Esophagus squamous epithelium (tissue), 5 donors: ENCODE data around the gene ATP12A. TPM values are rescaled to one million over a fixed set of nuclear protein-coding genes. Genes with fewer than 3 reads are reported as not detected.

Experiments
- DNase-seq: peaks from one replicate; lab custom pipeline; 2025; lab: John Stamatoyannopoulos, UW
- H3K27ac ChIP-seq, 4 donors: fragments of 200-600 bp; sonication (generic); one replicate each; pipeline ENCODE4 v1.5.1; 2016 to 2019; ENCODE audit warnings: mild to moderate bottlenecking in 1 of 4
- H3K27me3 ChIP-seq, 4 donors: fragments of 200-600 bp; sonication (generic); 1 replicate in 3 of 4; 2 replicates in 1 of 4; pipeline versions ENCODE4 v1.5.1 to v1.6.0; 2017 to 2021; ENCODE audit warnings: antibody characterized with exemption in 1 of 4
- H3K36me3 ChIP-seq, 3 donors: fragments of 200-600 bp; sonication (generic); one replicate each; pipeline ENCODE4 v1.5.1; 2016 to 2019
- H3K4me1 ChIP-seq, 3 donors: fragments of 200-600 bp; sonication (generic); one replicate each; pipeline ENCODE4 v1.5.1; 2017 to 2019
- H3K4me3 ChIP-seq, 4 donors: fragments of 200-600 bp; sonication (generic); 1 replicate in 3 of 4; 2 replicates in 1 of 4; pipeline ENCODE4 v1.5.1; 2016 to 2019; ENCODE audit warnings: mild to moderate bottlenecking in 2 of 4, moderate library complexity in 1 of 4
- H3K9me3 ChIP-seq, 3 donors: fragments of 200-600 bp; sonication (generic); one replicate each; pipeline ENCODE4 v1.5.1; 2016 to 2019
- POLR2A ChIP-seq, 4 donors: fragments of 450-650 bp; IDR thresholded peaks; one replicate each; pipeline ENCODE4 v1.6.1; 2017; ENCODE audit warnings: antibody characterized with exemption in 4 of 4, mild to moderate bottlenecking in 4 of 4, moderate library complexity in 3 of 4
- WGBS, 2 donors: methylation state at CpG; one replicate each; pipeline ENCODE4 v1.1.5; 2018; 5-methylcytosine and 5-hydroxymethylcytosine counted together
- intact Hi-C: fragments of 100-400 bp; cut with DNase I; formaldehyde crosslinking; loops from one replicate; pipeline ENCODE4 v1.15.0; 2022
- total RNA-seq, 4 donors: library from RNA; depleted of rRNA; stranded (reverse); fragments of >200 nt; gene quantifications; one replicate each; pipeline ENCODE4 v1.1.0, GENCODE V29; 2016
- TF ChIP-seq, protein P1 (sequence below), 6 experiments: fragments of 450-650 bp in 4 of 6; fragments of 200-600 bp in 2 of 6; sonication (generic) in 2 of 6; IDR thresholded peaks; one replicate each; pipeline ENCODE4 v1.5.1; 2016 to 2019; ENCODE audit warnings: antibody characterized with exemption in 6 of 6, mild to moderate bottlenecking in 4 of 6, moderate library complexity in 4 of 6
- donor health status: DM: yes; HTN: yes; CAD: no.

ATP12A gene
- total RNA-seq, 4 donors from 2014 or later = 0.31 to 2.9 (median 2.4) TPM

DNA sequence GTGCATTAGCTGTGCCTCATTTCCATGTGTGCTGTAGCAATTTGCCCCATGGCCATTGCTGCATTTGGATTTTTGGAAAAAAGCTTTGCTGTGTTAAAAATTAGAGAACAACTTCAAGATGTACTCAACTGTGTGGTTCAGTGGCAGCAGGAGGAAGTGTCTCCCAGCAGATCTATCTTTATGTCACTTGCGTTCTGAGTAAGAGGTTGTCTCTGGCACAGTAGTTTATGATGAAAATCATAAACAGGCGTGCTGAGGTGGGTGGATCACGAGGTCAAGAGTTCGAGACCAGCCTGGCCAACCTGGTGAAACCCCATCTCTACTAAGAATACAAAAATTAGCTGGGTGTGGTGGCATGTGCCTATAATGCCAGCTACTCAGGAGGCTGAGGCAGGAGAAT is 54.7 kb downstream of the ATP12A start:
- no peak for DNase-seq
- intact Hi-C loops = no loop called here

GRCh38 chr13:24737042-24737441 is 56.8 kb downstream of the ATP12A start:
- no peaks in the 10 kb centered on the region for H3K36me3 ChIP-seq
- H3K9me3 ChIP-seq = no peaks in the 10 kb centered on the region
- TF ChIP-seq POLR2A (IDR thresholded peaks at IDR 0.05) = no peak
- TF ChIP-seq, protein P1, sequence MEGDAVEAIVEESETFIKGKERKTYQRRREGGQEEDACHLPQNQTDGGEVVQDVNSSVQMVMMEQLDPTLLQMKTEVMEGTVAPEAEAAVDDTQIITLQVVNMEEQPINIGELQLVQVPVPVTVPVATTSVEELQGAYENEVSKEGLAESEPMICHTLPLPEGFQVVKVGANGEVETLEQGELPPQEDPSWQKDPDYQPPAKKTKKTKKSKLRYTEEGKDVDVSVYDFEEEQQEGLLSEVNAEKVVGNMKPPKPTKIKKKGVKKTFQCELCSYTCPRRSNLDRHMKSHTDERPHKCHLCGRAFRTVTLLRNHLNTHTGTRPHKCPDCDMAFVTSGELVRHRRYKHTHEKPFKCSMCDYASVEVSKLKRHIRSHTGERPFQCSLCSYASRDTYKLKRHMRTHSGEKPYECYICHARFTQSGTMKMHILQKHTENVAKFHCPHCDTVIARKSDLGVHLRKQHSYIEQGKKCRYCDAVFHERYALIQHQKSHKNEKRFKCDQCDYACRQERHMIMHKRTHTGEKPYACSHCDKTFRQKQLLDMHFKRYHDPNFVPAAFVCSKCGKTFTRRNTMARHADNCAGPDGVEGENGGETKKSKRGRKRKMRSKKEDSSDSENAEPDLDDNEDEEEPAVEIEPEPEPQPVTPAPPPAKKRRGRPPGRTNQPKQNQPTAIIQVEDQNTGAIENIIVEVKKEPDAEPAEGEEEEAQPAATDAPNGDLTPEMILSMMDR (IDR thresholded peaks at IDR 0.05) = no peak
- intact Hi-C loops = no loop called here
- H3K27ac ChIP-seq = no peak overlapping the region
- no peaks in the 10 kb centered on the region for H3K27me3 ChIP-seq
- 83 to 86% methylated on average over 5 to 6 of the region's 6 CpGs for WGBS, 2 donors
- H3K4me3 ChIP-seq = no peak overlapping the region
- DNase-seq = no peak
- peaks cover 0 to 3% (median 3%) of the 10 kb centered on the region in 3 donors for H3K4me1 ChIP-seq

More for the DNA sequence above, 54.7 kb downstream of the ATP12A start:
- TF ChIP-seq, protein P1 (IDR thresholded peaks at IDR 0.05) = no peak
- no peak for TF ChIP-seq POLR2A (IDR thresholded peaks at IDR 0.05)
- WGBS, 2 donors = 59 to 76% methylated on average over 4 of the region's 4 CpGs
- H3K27ac ChIP-seq = no peak overlapping the region
- no peaks in the 10 kb centered on the region for H3K36me3 ChIP-seq
- H3K4me3 ChIP-seq = no peak overlapping the region
- no peaks in the 10 kb centered on the region for H3K4me1 ChIP-seq
- no peaks in the 10 kb centered on the region for H3K9me3 ChIP-seq
- H3K27me3 ChIP-seq = no peaks in the 10 kb centered on the region

DNA sequence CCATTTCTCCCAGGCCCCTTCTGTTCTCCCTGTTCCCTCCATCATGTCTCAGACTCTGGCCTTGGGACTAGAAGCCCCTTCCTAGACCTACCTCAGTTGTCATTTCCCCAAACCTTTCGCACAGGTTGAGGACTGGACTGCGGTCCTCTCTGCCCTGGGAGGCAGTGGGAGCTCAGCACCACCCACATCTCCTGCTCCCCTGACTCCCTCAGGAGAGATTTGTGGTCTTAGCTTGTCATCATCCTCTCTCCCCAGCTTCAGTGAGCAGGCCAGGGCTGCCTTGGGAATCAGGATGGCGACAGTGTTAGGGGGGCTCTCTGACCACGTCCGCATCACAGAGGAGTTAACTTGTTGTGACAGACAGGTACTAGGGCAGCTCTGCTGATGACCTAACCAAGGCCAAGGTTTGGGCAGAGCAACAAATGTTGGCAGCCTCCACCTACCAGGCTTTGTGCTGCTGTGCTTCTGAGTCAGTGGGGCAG is 58.2 kb downstream of the ATP12A start:
- no peak overlapping the region for H3K4me3 ChIP-seq
- intact Hi-C loops = no loop called here
- TF ChIP-seq POLR2A (IDR thresholded peaks at IDR 0.05) = no peak
- H3K4me1 ChIP-seq = peaks cover 0 to 11% (median 6%) of the 10 kb centered on the region in 3 donors
- H3K27ac ChIP-seq = no peak overlapping the region
- H3K27me3 ChIP-seq = peaks cover 0 to 10% (median 0%) of the 10 kb centered on the region in 4 donors
- no peak for DNase-seq
- H3K36me3 ChIP-seq = no peaks in the 10 kb centered on the region
- H3K9me3 ChIP-seq = no peaks in the 10 kb centered on the region
- 86 to 91% methylated on average over 2 to 4 of the region's 5 CpGs for WGBS, 2 donors

DNA sequence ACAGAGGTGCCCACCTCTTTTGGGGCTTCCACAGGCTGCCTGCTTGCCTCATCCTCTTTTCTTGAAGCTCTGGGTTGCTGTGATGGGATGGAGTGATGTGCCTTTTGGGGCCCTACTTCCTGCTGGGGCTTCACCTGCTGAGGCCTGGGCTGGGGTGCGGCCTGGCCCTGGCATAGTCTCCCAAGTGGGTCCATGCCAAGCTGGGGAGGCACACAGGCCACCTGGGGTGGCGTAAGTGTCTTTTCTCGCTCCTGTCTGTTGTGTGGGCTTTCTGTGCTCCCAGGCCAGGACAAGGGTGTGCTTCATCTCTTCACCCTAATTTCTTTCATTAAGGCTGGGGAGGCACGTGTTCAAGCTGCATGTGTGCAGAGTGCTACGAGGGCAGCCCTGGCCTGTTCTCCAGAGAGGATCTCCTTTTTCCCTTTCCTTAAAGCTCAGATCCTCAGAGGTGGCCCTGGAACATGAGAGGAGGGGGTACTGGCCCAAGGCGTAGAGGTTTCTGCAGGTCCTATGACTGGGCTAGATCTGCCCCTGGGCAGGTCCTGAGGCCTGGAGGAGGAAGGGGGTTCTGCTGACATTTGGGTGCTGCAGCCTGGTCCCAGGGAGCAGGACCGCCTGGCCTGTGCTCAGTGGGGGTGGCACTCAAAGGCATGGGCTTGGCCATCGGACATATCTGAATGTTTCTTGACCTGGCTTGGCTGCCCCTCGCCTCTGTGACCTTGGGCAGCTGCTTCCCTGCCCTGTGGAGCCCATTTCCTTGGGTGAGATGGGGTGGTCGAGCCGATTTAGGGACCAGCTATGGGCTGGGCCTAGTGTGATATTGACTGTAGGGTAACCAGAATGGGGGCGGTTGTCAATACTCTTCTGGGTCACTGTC is 60.0 kb downstream of the ATP12A start:
- Histone ChIP-seq H3K4me1 (peaks cover 0 to 11% (median 6%) of the 10 kb centered on the region in 3 donors), H3K27ac (no peak overlapping the region), H3K36me3 (no peaks in the 10 kb centered on the region), H3K9me3 (no peaks in the 10 kb centered on the region), H3K27me3 (peaks cover 0 to 28% (median 0%) of the 10 kb centered on the region in 4 donors), H3K4me3 (no peak overlapping the region)
- 83 to 87% methylated on average over 2 to 3 of the region's 12 CpGs for WGBS, 2 donors
- no peak for DNase-seq
- no peak for TF ChIP-seq POLR2A (IDR thresholded peaks at IDR 0.05)
- TF ChIP-seq, protein P1 (IDR thresholded peaks at IDR 0.05) = no peak
- intact Hi-C loops = no loop called here

DNA sequence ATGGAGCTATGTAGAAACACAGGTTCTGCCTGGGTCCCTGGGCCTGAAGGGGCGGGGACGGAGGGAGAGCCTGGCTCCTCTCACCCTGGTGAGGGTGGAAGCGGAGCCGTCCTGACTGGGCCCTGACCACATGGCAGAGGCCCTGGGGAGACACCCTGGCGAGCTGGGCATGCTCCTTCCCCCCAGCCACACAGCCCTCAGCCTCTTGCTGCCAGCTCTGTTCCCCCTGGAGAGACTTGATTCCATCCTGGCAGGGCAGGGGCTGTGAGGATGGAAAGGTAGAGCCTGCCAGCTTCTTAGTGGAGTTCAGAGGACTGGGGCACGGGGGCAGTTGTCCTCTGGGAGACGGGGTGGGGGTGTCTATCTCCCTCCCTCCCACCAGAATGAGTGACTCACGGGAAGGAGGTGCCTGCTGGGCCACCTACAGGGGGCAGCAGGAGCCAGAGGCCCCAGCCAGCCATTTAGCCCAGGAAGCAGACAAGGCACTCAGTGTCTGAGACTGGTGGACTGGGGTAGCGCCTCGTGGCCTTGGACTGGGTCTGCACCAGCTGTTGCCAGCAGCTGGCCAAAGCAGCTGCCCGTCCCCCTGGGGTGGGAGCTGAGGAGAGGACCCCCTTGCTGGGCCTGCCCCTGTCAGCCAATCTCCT is 60.9 kb downstream of the ATP12A start:
- no peak for DNase-seq
- Histone ChIP-seq H3K27ac (no peak overlapping the region), H3K4me1 (peaks cover 0 to 14% (median 6%) of the 10 kb centered on the region in 3 donors), H3K36me3 (no peaks in the 10 kb centered on the region), H3K27me3 (peaks cover 0 to 37% (median 0%) of the 10 kb centered on the region in 4 donors), H3K4me3 (no peak overlapping the region), H3K9me3 (no peaks in the 10 kb centered on the region)
- intact Hi-C loops = no loop called here
- WGBS, 2 donors = 50 to 80% methylated on average over 1 to 2 of the region's 11 CpGs
- TF ChIP-seq POLR2A (IDR thresholded peaks at IDR 0.05) = no peak
- TF ChIP-seq, protein P1 (IDR thresholded peaks at IDR 0.05) = peak in 1 of 6 experiments; percentile 21
